Glutamatergic neuron (in vitro differentiated cells): ENCODE measurements around the gene MAML2. TPM values are rescaled to one million over a fixed set of nuclear protein-coding genes. Genes with fewer than 3 reads are reported as not detected.

ENCODE experiments used
- DNase-seq: peaks from one replicate; pipeline ENCODE4 v3.0.0; 2022
- H3K27ac Mint-ChIP-seq: one replicate; pipeline ENCODE4 v1.8.0; 2020; ENCODE audit warnings: mild to moderate bottlenecking, mixed read lengths, inconsistent platforms; ENCODE audit not compliant: unreplicated experiment
- H3K27me3 Mint-ChIP-seq: one replicate; pipeline ENCODE4 v1.8.0; 2020; ENCODE audit warnings: mild to moderate bottlenecking, moderate library complexity, mixed read lengths, inconsistent platforms; ENCODE audit not compliant: unreplicated experiment
- H3K36me3 Mint-ChIP-seq: one replicate; pipeline ENCODE4 v1.8.0; 2020; ENCODE audit warnings: mild to moderate bottlenecking, mixed read lengths, inconsistent platforms; ENCODE audit not compliant: unreplicated experiment
- H3K4me1 Mint-ChIP-seq: one replicate; pipeline ENCODE4 v1.8.0; 2020; ENCODE audit warnings: mild to moderate bottlenecking, low read depth, mixed read lengths, inconsistent platforms; ENCODE audit not compliant: unreplicated experiment
- H3K4me3 Mint-ChIP-seq: one replicate; pipeline ENCODE4 v1.8.0; 2020; ENCODE audit warnings: mild to moderate bottlenecking, mixed read lengths, inconsistent platforms; ENCODE audit not compliant: unreplicated experiment
- H3K9me3 Mint-ChIP-seq: one replicate; pipeline ENCODE4 v1.8.0; 2020; ENCODE audit warnings: mild to moderate bottlenecking, moderate library complexity, mixed read lengths, inconsistent platforms; ENCODE audit not compliant: unreplicated experiment
- total RNA-seq: library from RNA; stranded (reverse); fragmentation: NEBNext Ultra II Directional; extraction: Animal tissue kit (Norgen Biotek cat#: 25700); gene quantifications from one replicate; pipeline ENCODE4 v1.2.1, GENCODE V29; 2021; ENCODE audit not compliant: unreplicated experiment
- TF ChIP-seq, protein P1 (sequence below): fragments of 200-600 bp; sonication (generic); IDR thresholded peaks from one replicate; pipeline ENCODE4 v1.5.0; 2021; ENCODE audit not compliant: partially characterized antibody, unreplicated experiment

The MAML2 gene
- total RNA-seq, 1 donor from 2014 or later = 2.1 TPM

DNA sequence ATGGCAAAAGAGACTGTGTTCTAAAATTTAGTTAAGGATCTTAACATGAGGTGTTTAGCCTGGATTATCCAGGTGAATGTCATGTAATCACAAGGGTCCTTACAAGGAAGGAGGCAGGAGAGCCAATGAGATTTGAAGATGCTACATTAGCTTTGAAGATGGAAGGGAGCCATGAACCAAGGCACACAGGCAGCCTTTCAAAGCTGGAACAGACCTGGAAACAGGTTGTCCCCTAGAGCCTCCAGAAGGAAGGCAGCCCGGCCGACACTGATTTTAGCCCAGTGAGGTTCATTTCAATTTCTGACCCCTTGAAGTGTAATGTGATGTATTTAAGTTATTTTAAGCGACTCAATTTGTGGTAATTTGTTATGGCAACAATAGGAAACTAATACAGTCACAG is 223.8 kb downstream of the MAML2 start:
- Mint-ChIP-seq H3K4me3 (no peak overlapping the region), H3K27me3 (peaks cover 4% of the 10 kb centered on the region), H3K4me1 (no peaks in the 10 kb centered on the region), H3K27ac (no peak overlapping the region), H3K36me3 (no peaks in the 10 kb centered on the region), H3K9me3 (peaks cover 3% of the 10 kb centered on the region)
- TF ChIP-seq, protein P1, sequence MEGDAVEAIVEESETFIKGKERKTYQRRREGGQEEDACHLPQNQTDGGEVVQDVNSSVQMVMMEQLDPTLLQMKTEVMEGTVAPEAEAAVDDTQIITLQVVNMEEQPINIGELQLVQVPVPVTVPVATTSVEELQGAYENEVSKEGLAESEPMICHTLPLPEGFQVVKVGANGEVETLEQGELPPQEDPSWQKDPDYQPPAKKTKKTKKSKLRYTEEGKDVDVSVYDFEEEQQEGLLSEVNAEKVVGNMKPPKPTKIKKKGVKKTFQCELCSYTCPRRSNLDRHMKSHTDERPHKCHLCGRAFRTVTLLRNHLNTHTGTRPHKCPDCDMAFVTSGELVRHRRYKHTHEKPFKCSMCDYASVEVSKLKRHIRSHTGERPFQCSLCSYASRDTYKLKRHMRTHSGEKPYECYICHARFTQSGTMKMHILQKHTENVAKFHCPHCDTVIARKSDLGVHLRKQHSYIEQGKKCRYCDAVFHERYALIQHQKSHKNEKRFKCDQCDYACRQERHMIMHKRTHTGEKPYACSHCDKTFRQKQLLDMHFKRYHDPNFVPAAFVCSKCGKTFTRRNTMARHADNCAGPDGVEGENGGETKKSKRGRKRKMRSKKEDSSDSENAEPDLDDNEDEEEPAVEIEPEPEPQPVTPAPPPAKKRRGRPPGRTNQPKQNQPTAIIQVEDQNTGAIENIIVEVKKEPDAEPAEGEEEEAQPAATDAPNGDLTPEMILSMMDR = no peak
- DNase-seq = no peak

DNA sequence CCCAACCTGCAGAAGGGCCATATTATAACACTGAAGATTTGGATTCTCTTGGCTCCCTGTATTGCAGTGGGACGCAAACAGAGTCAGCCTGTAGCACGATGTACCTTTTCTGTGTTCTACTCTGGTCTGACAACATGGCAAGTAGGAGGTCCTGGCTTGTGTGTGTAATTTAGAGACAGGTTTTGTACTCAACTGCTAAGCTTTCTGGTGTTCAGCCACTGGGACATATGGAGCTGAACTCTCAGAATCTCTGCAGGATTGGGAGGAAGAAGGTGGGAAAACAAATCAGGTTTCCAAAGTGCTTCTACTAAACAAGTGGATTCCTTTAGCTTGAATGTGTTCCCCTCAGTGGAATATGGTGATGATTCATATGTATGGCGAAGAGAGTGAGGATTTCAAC is 226.6 kb downstream of the MAML2 start:
- no peaks in the 10 kb centered on the region for H3K4me1 Mint-ChIP-seq
- H3K36me3 Mint-ChIP-seq = no peaks in the 10 kb centered on the region
- H3K4me3 Mint-ChIP-seq = no peak overlapping the region
- peaks cover 5% of the 10 kb centered on the region for H3K27me3 Mint-ChIP-seq
- DNase-seq = no peak
- TF ChIP-seq, protein P1 = no peak
- H3K9me3 Mint-ChIP-seq = peaks cover 3% of the 10 kb centered on the region
- no peak overlapping the region for H3K27ac Mint-ChIP-seq

DNA sequence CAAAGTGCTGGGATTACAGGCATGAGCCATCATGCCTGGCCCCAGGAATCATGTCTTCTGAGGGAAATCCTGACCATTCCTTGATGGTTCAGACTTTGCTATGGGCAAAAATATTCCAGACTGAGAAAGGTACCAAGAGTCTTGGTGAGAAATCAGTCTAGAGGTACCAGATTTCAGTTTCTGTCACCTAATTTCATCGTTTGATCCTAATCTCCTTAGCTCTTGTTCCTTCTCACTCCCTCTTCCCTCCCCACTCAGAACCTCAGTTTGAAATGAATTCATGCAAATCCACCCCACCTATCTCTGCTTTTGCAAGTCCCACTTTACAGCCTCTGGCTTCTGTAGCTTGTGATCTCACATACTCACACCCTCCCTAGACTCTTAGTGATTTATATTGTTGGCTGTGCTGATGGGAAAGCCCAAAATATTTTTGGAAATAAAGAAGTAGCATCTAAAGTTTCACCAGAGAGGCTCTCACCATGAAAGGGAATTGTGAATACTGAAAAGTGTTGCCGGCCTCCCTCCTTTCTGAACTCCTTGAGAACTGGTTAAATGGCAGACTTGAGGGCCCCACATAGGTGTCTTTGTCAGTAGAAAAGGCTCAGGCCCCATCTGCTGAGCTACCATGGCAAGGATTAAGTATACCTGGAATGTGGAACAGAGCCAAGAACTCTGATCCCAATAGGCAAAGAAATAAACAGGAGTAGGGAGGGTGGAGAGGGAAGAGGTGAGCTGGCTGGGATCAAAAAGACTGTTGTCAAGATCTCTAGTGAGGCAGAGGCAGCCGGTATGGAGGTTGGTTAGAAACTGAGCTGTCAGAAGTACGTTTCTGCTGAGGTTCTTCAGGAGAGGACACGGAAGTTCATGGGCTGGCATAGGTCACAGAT is 228.6 kb downstream of the MAML2 start:
- no peak overlapping the region for H3K27ac Mint-ChIP-seq

DNA sequence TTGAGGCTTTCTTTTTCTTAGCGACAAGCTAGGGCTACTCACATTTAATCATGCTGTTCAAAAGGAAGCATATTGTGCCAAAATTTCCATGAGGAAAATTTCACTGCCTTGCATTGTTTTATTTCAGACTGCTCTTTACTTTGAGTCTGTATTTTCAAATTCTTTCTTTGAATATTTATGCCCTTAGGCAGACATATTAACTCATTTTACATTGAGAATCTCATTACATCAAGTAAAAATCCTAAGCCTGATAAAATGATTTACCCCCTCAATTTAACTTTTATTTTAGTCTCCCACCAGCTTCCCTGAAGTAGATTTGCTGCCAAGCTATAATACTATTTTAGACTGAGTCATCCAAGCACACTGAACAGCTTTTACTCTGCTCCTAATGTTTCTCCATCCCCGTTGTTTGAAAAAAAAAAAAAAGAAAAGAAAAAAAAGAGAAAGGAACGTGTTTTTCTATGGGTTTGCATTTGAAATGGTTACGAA is 229.8 kb downstream of the MAML2 start:
- Mint-ChIP-seq H3K27ac (no peak overlapping the region), H3K4me3 (no peak overlapping the region), H3K27me3 (peaks cover 2% of the 10 kb centered on the region), H3K4me1 (no peaks in the 10 kb centered on the region), H3K36me3 (no peaks in the 10 kb centered on the region), H3K9me3 (peaks cover 3% of the 10 kb centered on the region)
- no peak for DNase-seq
- TF ChIP-seq, protein P1 = no peak

More for the DNA sequence above, 228.6 kb downstream of the MAML2 start:
- no peaks in the 10 kb centered on the region for H3K4me1 Mint-ChIP-seq
- TF ChIP-seq, protein P1 = no peak
- H3K27me3 Mint-ChIP-seq = peaks cover 2% of the 10 kb centered on the region
- H3K9me3 Mint-ChIP-seq = peaks cover 3% of the 10 kb centered on the region
- H3K4me3 Mint-ChIP-seq = no peak overlapping the region
- no peaks in the 10 kb centered on the region for H3K36me3 Mint-ChIP-seq
- DNase-seq = no peak
